HL-60/S4 treated with phorbol 12-myristate 13-acetate at 8.2 ng/mL for 4 days and 3 days (cell line): ENCODE measurements around the gene KAT8.

ENCODE experiments used
- in situ Hi-C: fragments of 300-500 bp; cut with MboI; formaldehyde crosslinking; loops from 2 replicates; pipeline ENCODE4 v1.15.0; 2022; ENCODE audit warnings: low sequenced_read_pairs

Gene KAT8

DNA sequence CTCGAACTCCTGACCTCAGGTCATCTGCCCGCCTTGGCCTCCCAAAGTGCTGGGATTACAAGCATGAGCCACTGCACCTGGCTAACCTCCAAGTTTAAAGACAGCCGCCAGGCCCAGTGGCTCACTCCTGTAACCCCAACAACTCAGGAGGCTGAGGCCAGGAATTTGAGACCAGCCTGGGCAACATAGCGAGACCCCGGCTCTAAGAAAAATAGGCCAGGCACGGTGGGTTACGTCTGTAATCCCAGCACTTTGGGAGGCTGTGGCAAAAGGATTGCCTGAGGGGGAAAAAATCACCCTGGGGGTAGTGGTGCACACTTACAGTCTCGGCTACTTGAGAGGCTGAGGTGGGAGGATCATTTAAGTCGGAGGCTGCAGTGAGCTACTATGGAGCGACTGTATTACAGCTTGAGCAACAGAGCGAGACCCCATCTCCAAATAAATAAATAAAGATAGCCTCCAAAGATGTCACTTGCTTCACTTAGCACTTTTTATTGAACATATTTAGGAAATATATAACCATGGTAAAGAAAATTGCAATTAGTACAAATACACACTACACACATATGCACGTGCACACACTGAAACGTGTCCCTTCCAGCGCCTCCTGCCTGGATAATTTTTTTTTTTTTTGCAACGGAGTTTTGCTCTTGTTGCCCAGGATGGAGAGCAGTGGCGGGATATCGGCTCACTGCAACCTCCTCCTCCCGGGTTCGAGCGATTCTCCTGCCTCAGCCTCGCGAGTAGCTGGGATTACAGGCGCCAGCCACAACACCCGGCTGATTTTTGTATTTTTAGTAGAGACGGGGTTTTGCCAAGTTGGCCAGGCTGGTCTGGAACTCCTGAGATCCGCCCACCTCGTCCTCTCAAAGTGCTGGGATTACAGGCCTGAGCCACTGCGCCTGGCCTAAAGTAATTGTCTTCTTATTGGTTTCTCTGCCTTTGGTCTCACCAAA lies 10.7 kb upstream of the KAT8 start:
- in situ Hi-C loops = no loop called here

GRCh38 chr16:31107465-31107867 lies 10.0 kb upstream of the KAT8 start:
- in situ Hi-C loops = no loop called here

GRCh38 chr16:31108035-31108793 lies 9.2 kb upstream of the KAT8 start, which contains the start of gene BCKDK:
BCKDK (plus strand) TSS chr16:31108386; CDS start chr16:31109224, 838 bp downstream.
- in situ Hi-C loops = no loop called here

- in situ Hi-C loops = no loop called here
Measured at GRCh38 chr16:31108794-31109558, 8.5 kb upstream of the KAT8 start.

GRCh38 chr16:31109622-31110021 lies 7.8 kb upstream of the KAT8 start:
- in situ Hi-C loops = no loop called here

- in situ Hi-C loops = no loop called here
Measured at GRCh38 chr16:31110106-31111034, 7.1 kb upstream of the KAT8 start.

GRCh38 chr16:31111881-31112466 lies 5.5 kb upstream of the KAT8 start:
- in situ Hi-C loops = no loop called here

GRCh38 chr16:31112711-31113110 lies 4.8 kb upstream of the KAT8 start:
- in situ Hi-C loops = no loop called here

DNA sequence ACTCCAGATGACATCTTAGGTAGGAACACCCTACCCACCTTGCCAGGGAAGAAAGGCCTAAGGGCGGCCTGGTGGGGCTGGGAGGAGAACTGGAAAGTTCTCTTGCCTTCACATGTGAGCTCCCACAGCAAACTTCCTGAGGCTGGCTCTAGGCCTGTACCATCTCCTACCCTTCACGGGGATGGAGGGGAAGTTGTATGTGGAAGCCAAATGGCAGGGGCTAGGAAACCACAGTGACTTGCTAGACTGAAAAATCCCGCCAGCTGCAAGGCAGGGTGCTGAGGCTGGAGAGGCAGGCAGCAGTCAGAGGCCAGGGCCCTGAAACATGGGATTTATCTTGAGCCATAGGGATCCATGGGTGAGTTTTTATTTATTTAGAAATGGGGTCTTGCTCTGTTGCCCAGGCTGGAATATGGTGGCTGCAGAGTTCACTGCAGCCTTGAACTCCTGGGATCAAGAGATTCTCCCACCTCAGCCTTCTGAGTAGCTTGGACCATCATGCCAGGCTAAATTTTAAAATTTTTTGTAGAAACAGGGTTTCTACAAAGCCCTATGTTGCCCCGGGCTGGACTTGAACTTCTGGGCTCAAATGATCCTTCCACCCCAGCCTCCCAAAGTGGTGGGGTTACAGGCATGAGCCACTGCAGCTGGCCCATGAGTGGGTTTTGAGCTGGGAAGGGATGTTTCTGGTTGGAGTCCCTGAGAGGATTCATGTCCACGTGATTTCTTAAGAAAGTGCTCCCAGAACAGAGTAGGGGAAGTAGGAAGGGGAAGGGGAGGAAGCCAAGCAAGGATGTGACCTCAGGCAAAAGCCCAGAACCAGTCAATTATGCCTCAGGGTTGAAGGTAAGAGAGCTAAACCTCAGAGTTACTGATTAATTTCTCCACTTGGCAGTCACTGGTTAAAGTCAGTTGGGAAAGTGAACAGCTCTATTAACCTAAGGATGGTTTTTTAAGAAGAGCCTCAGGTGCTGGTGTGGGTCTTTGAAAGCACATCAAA lies 4.0 kb upstream of the KAT8 start:
- in situ Hi-C loops = no loop called here

GRCh38 chr16:31114468-31114867 lies 3.0 kb upstream of the KAT8 start:
- in situ Hi-C loops = no loop called here

- in situ Hi-C loops = no loop called here
Measured at GRCh38 chr16:31118223-31119155, 1.0 kb downstream of the KAT8 start.

GRCh38 chr16:31120129-31120528 lies 2.7 kb downstream of the KAT8 start:
- in situ Hi-C loops = no loop called here

DNA sequence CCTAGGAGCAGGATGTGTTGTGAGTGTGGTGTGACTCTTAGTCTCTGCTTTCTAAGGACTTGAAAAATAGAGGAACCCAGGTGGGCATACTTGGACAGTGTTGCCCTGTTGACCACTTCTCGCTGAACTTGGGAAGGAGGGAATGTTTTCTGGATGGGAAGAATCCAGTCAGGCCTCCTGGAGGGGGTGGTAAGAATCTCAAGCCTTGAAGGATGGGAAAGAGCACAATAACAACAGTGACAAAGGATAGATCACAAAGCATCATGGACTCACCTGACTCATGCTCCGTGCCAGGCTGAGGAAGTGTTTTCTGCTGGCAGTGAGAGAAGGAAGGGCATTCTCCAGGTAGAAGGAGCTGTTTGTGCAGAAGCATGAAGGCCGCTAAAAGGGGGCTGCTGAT lies 8.4 kb downstream of the KAT8 start:
- in situ Hi-C loops = no loop called here

GRCh38 chr16:31127182-31127581 lies 9.7 kb downstream of the KAT8 start:
- in situ Hi-C loops = no loop called here

DNA sequence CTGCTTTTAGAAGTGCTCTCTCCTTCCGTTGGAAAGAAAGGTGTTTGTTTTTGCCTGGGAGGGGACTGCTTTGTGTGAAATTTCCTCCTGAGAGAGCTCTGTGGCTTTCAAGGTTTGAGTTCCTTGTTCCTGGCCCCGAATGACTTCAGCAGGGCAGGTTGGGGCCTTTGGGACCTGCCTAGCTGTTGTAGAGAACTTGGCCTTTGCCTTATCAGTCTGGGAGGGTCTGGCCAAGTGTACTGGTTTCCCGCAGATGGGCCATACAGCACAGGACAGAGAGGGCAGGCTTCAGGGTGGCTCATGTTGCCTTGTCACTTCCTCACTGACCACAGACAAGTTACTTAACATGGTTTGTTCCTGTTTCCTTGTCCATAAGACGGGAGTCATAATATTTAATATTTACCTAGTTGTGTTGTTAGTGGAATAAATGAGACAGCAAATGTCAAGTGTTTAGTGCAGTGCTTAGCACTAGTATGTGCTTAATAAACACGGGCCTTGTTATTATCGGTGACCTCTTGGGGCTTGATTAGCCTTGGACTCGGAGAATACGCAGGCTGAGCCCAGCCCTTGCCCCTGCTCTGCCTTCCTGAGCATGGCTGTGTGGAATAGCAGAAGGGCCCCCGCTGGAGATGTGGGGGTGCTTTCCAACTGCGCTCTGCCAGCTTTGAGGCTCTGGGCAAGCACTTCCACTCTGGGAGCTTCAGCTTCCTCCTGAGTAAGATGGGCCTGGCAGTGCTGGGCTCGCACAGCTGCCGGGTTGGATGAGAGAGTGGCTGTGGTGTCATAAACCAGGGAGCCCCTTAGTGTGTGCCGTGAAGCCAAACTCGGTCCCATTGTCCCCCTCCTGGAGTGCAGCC lies 11.5 kb downstream of the KAT8 start:
- in situ Hi-C loops = no loop called here

GRCh38 chr16:31129568-31130335 lies 12.3 kb downstream of the KAT8 start:
- in situ Hi-C loops = no loop called here
